K562 (cell line): ENCODE results near the gene TMED6. TPM values are rescaled to one million over a fixed set of nuclear protein-coding genes. Genes with fewer than 3 reads are reported as not detected.

ENCODE experiments used
- ARID1B ChIP-seq: fragments of 450-650 bp; IDR thresholded peaks from 2 replicates; pipeline ENCODE4 v1.6.1; 2016; ENCODE audit warnings: antibody characterized with exemption, mild to moderate bottlenecking, inconsistent platforms
- ATF1 ChIP-seq, 2 experiments: fragments of 450-650 bp in 1 of 2; IDR thresholded peaks; 2 replicates each; pipeline ENCODE4 v1.6.1; 2016; ENCODE audit warnings: missing compliant biosample characterization in 1 of 2, missing genetic modification characterization in 1 of 2
- CEBPG ChIP-seq, 3 experiments: fragments of 200-800 bp in 1 of 3; sonication (Bioruptor generic) in 1 of 3; sonication (generic) in 1 of 3; formaldehyde crosslinking in 1 of 3; IDR thresholded peaks in 2 of 3; conservative IDR thresholded peaks in 1 of 3; 2 replicates each; pipeline versions ENCODE4 v1.6.1 to v1.8.0; 2016 to 2022; ENCODE audit warnings: missing compliant biosample characterization in 2 of 3, missing genetic modification characterization in 2 of 3, mild to moderate bottlenecking in 1 of 3, missing genetic modification reagents in 1 of 3
- COPS2 ChIP-seq: fragments of 450-650 bp; conservative IDR thresholded peaks from 2 replicates; pipeline ENCODE4 v1.6.1; 2016; ENCODE audit warnings: mild to moderate bottlenecking, moderate library complexity
- CREM ChIP-seq: IDR thresholded peaks from 2 replicates; pipeline ENCODE4 v1.6.1; 2014; ENCODE audit warnings: antibody characterized with exemption, low read depth
- CTCF ChIP-seq, 3 experiments: IDR thresholded peaks in 2 of 3; conservative IDR thresholded peaks in 1 of 3; 2 replicates each; pipeline ENCODE4 v1.5.1; 2011 to 2012; ENCODE audit warnings: low read length in 3 of 3, mild to moderate bottlenecking in 3 of 3, control low read depth in 2 of 3, improper control_type of control experiment in 1 of 3, inconsistent platforms in 1 of 3, low read depth in 1 of 3, mixed read lengths in 1 of 3, moderate library complexity in 1 of 3; ENCODE audit not compliant: insufficient read depth in 2 of 3
- DEAF1 ChIP-seq: fragments of 450-650 bp; formaldehyde crosslinking; IDR thresholded peaks from 2 replicates; pipeline ENCODE4 v1.4.0; 2020; ENCODE audit warnings: mild to moderate bottlenecking, moderate library complexity
- HNRNPH1 ChIP-seq: fragments of 200-400 bp; formaldehyde crosslinking; optimal IDR thresholded peaks from 2 replicates; pipeline ENCODE3; 2017; ENCODE audit warnings: low read depth, mild to moderate bottlenecking, low read length, moderate library complexity
- MAFF ChIP-seq: IDR thresholded peaks from 2 replicates; pipeline ENCODE4 v1.6.1; 2012; ENCODE audit warnings: low read length, improper control_type of control experiment
- PBX2 ChIP-seq, 2 experiments: IDR thresholded peaks in 1 of 2; conservative IDR thresholded peaks in 1 of 2; 2 replicates each; pipeline ENCODE4 v1.6.1; 2016; ENCODE audit warnings: low read depth in 2 of 2, mild to moderate bottlenecking in 1 of 2, missing compliant biosample characterization in 1 of 2, missing genetic modification characterization in 1 of 2, moderate library complexity in 1 of 2
- SMC3 ChIP-seq: conservative IDR thresholded peaks from 2 replicates; pipeline ENCODE4 v1.6.1; 2011; ENCODE audit warnings: low read depth, low read length, improper control_type of control experiment; ENCODE audit not compliant: insufficient read depth
- TEAD1 ChIP-seq, 2 experiments: fragments of 450-650 bp in 1 of 2; sonication (generic) in 1 of 2; formaldehyde crosslinking; IDR thresholded peaks; 2 replicates each; pipeline versions ENCODE4 v1.4.0 to v1.8.0; 2020 to 2022; ENCODE audit warnings: mild to moderate bottlenecking in 2 of 2, missing genetic modification reagents in 1 of 2
- VEZF1 ChIP-seq: fragments of 200-800 bp; sonication (Bioruptor generic); IDR thresholded peaks from 2 replicates; pipeline ENCODE4 v1.6.1; 2017; ENCODE audit warnings: missing genetic modification characterization, missing compliant biosample characterization
- ZKSCAN3 ChIP-seq: fragments of 250-450 bp; sonication (Bioruptor Pico); IDR thresholded peaks from 2 replicates; pipeline ENCODE4 v1.4.0; 2020
- ZNF316 ChIP-seq: fragments of 450-650 bp; IDR thresholded peaks from 2 replicates; pipeline ENCODE4 v1.6.1; 2016
- ZNF436 ChIP-seq: fragments of 250-450, 450-650 bp; sonication (Bioruptor Pico); formaldehyde crosslinking; IDR thresholded peaks from 2 replicates; pipeline ENCODE4 v1.7.0; 2020; ENCODE audit warnings: mild to moderate bottlenecking
- polyA plus RNA-seq, 8 experiments: library from polyadenylated mRNA; depleted of rRNA in 4 of 8; stranded (reverse) in 5 of 8; unstranded in 3 of 8; fragments of >200 nt; fragmentation: Nextera tagmentation in 2 of 8; fragmentation: Illumina TruSeq in 1 of 8; extraction: Ambion mirVana in 2 of 8; extraction: Trizol in 1 of 8; gene quantifications; 2 replicates each; pipeline versions ENCODE4 v1.2.1 to v1.2.3, GENCODE V29; 2011 to 2014; ENCODE audit warnings: inconsistent platforms in 1 of 8, missing spikeins in 1 of 8
- total RNA-seq, 7 experiments: library from RNA; depleted of rRNA in 6 of 7; stranded (reverse); fragments of >200 nt in 6 of 7; fragmentation: Illumina TruSeq in 2 of 7; extraction: Trizol in 2 of 7; gene quantifications; 2 replicates each; pipeline versions ENCODE4 v1.2.1 to v1.2.3, GENCODE V29; 2011 to 2021; ENCODE audit warnings: low replicate concordance in 1 of 7

TMED6 gene
- total and polyA plus RNA-seq, 9 of the 15 experiments (the other 6 are each of a cell fraction or from before 2014, with no cell fraction given): 0.14 to 0.45 (median 0.25) TPM; not detected in 2

GRCh38 chr16:69396187-69397061 lies 44.8 kb upstream of the TMED6 start (continued):
- TF ChIP-seq DEAF1: peak; percentile 58
- peak; percentile 82 for TF ChIP-seq CEBPG (CRISPR knock-in tag; IDR thresholded peaks at IDR 0.05)
- peak; percentile 93 to 94 for TF ChIP-seq CEBPG (tag; conservative IDR thresholded peaks at IDR 0.05 in 1 of 2, IDR thresholded peaks at IDR 0.05 in 1 of 2)
- no peak for TF ChIP-seq COPS2
- TF ChIP-seq SMC3: 0 out of 2 replicates have a peak, but pooled peaks have one; percentile 34
- TF ChIP-seq ZNF316: peak; percentile 99
- TF ChIP-seq ATF1 (CRISPR knock-in tag; IDR thresholded peaks at IDR 0.05): no peak
- TF ChIP-seq ATF1 (tag; IDR thresholded peaks at IDR 0.05): peak; percentile 95
- TF ChIP-seq ZKSCAN3 (CRISPR knock-in tag): no peak
- TF ChIP-seq TEAD1 (CRISPR knock-in tag; IDR thresholded peaks at IDR 0.05): peak in 1 of 2 experiments; percentile 63; a peak in 2 of 4 replicates
- TF ChIP-seq PBX2 (CRISPR knock-in tag; IDR thresholded peaks at IDR 0.05; ENCODE audit: low read depth): no peak
- peak; percentile 58 for TF ChIP-seq PBX2 (tag; conservative IDR thresholded peaks at IDR 0.05; ENCODE audit: low read depth)
- TF ChIP-seq ZNF436 (CRISPR knock-in tag): no peak
- TF ChIP-seq HNRNPH1: no peak
- peak; percentile 20; the same call in 1 of the 2 replicates for TF ChIP-seq ARID1B
- peak; percentile 62; the same call in 1 of the 2 replicates for TF ChIP-seq VEZF1
- TF ChIP-seq CREM: peak; percentile 92
- peak; percentile 96 for TF ChIP-seq MAFF
- peak; percentile 52 to 83 (median 68) for TF ChIP-seq CTCF (IDR thresholded peaks at IDR 0.05 in 2 of 3, conservative IDR thresholded peaks at IDR 0.05 in 1 of 3; ENCODE audit: insufficient read depth in 2 of 3, low read depth in 1 of 3, low read length in 3 of 3)
